ENCODE data around the gene FOSB. TPM values are rescaled to one million over a fixed set of nuclear protein-coding genes. Genes with fewer than 3 reads are reported as not detected.

Gene FOSB
- total and polyA plus RNA-seq, 2 experiments from 2014 or later, result 0.55 to 1.9 TPM

- TF ChIP-seq, protein P1, sequence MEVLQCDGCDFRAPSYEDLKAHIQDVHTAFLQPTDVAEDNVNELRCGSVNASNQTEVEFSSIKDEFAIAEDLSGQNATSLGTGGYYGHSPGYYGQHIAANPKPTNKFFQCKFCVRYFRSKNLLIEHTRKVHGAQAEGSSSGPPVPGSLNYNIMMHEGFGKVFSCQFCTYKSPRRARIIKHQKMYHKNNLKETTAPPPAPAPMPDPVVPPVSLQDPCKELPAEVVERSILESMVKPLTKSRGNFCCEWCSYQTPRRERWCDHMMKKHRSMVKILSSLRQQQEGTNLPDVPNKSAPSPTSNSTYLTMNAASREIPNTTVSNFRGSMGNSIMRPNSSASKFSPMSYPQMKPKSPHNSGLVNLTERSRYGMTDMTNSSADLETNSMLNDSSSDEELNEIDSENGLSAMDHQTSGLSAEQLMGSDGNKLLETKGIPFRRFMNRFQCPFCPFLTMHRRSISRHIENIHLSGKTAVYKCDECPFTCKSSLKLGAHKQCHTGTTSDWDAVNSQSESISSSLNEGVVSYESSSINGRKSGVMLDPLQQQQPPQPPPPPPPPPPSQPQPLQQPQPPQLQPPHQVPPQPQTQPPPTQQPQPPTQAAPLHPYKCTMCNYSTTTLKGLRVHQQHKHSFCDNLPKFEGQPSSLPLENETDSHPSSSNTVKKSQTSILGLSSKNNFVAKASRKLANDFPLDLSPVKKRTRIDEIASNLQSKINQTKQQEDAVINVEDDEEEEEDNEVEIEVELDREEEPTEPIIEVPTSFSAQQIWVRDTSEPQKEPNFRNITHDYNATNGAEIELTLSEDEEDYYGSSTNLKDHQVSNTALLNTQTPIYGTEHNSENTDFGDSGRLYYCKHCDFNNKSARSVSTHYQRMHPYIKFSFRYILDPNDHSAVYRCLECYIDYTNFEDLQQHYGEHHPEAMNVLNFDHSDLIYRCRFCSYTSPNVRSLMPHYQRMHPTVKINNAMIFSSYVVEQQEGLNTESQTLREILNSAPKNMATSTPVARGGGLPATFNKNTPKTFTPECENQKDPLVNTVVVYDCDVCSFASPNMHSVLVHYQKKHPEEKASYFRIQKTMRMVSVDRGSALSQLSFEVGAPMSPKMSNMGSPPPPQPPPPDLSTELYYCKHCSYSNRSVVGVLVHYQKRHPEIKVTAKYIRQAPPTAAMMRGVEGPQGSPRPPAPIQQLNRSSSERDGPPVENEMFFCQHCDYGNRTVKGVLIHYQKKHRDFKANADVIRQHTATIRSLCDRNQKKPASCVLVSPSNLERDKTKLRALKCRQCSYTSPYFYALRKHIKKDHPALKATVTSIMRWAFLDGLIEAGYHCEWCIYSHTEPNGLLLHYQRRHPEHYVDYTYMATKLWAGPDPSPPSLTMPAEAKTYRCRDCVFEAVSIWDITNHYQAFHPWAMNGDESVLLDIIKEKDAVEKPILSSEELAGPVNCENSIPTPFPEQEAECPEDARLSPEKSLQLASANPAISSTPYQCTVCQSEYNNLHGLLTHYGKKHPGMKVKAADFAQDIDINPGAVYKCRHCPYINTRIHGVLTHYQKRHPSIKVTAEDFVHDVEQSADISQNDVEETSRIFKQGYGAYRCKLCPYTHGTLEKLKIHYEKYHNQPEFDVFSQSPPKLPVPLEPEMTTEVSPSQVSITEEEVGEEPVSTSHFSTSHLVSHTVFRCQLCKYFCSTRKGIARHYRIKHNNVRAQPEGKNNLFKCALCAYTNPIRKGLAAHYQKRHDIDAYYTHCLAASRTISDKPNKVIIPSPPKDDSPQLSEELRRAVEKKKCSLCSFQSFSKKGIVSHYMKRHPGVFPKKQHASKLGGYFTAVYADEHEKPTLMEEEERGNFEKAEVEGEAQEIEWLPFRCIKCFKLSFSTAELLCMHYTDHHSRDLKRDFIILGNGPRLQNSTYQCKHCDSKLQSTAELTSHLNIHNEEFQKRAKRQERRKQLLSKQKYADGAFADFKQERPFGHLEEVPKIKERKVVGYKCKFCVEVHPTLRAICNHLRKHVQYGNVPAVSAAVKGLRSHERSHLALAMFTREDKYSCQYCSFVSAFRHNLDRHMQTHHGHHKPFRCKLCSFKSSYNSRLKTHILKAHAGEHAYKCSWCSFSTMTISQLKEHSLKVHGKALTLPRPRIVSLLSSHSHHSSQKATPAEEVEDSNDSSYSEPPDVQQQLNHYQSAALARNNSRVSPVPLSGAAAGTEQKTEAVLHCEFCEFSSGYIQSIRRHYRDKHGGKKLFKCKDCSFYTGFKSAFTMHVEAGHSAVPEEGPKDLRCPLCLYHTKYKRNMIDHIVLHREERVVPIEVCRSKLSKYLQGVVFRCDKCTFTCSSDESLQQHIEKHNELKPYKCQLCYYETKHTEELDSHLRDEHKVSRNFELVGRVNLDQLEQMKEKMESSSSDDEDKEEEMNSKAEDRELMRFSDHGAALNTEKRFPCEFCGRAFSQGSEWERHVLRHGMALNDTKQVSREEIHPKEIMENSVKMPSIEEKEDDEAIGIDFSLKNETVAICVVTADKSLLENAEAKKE (CRISPR knock-in tag; IDR thresholded peaks at IDR 0.05), result no peak
- no peak for TF ChIP-seq REST (IDR thresholded peaks at IDR 0.05; ENCODE audit: unreplicated experiment)
Observed at GRCh38 chr19:45471931-45472562, 4.3 kb downstream of the FOSB start (continued).

DNA sequence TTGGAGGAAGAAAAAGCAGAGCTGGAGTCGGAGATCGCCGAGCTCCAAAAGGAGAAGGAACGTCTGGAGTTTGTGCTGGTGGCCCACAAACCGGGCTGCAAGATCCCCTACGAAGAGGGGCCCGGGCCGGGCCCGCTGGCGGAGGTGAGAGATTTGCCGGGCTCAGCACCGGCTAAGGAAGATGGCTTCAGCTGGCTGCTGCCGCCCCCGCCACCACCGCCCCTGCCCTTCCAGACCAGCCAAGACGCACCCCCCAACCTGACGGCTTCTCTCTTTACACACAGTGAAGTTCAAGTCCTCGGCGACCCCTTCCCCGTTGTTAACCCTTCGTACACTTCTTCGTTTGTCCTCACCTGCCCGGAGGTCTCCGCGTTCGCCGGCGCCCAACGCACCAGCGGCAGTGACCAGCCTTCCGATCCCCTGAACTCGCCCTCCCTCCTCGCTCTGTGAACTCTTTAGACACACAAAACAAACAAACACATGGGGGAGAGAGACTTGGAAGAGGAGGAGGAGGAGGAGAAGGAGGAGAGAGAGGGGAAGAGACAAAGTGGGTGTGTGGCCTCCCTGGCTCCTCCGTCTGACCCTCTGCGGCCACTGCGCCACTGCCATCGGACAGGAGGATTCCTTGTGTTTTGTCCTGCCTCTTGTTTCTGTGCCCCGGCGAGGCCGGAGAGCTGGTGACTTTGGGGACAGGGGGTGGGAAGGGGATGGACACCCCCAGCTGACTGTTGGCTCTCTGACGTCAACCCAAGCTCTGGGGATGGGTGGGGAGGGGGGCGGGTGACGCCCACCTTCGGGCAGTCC is 5.0 kb downstream of the FOSB start:
- no peaks in the 10 kb centered on the region for H3K9me2 ChIP-seq (ENCODE audit: insufficient read depth)
- no peaks in the 10 kb centered on the region; the same call in 2 of the 3 replicates for H3K36me3 Mint-ChIP-seq (ENCODE audit: low read depth)
- H3K4me3 Mint-ChIP-seq, result peak overlapping the region; percentile 76
- peak overlapping the region; percentile 100 for H2AFZ ChIP-seq
- no peaks in the 10 kb centered on the region for H4K20me1 ChIP-seq (replicated peaks; ENCODE audit: insufficient read depth)
- H3K79me2 ChIP-seq (replicated peaks; ENCODE audit: insufficient read depth), result no peaks in the 10 kb centered on the region
- no peak overlapping the region for H3K27ac Mint-ChIP-seq
- H3K36me3 ChIP-seq (ENCODE audit: insufficient read depth), result no peaks in the 10 kb centered on the region
- ATAC-seq (peak; percentile 5), DNase-seq (ENCODE audit: low spot score) (peak; percentile 57)
- peak overlapping the region; percentile 76 for H3K4me3 ChIP-seq
- no peak overlapping the region for H3K27ac ChIP-seq (ENCODE audit: low read depth)
- peak overlapping the region; percentile 93 for H3K4me2 ChIP-seq
- no peaks in the 10 kb centered on the region for H3K9me3 Mint-ChIP-seq
- H3K27me3 Mint-ChIP-seq (ENCODE audit: insufficient read depth, low read depth, poor library complexity), result peaks cover 45% of the 10 kb centered on the region
- H3F3A ChIP-seq (replicated peaks; ENCODE audit: low read depth), result peaks cover 13% of the 10 kb centered on the region
- peaks cover 62% of the 10 kb centered on the region for H3K27me3 ChIP-seq (ENCODE audit: insufficient read depth)
- H3K4me1 Mint-ChIP-seq, result peaks cover 28% of the 10 kb centered on the region
- H3K4me1 ChIP-seq (ENCODE audit: insufficient read depth), result peaks cover 21% of the 10 kb centered on the region; the same call in 1 of the 2 replicates
- TF ChIP-seq ZNF331 (CRISPR knock-in tag; IDR thresholded peaks at IDR 0.05; ENCODE audit: low read depth), result no peak
- TF ChIP-seq POLR2AphosphoS5 (IDR thresholded peaks at IDR 0.05; ENCODE audit: low read depth), result no peak
- TF ChIP-seq, protein P2, sequence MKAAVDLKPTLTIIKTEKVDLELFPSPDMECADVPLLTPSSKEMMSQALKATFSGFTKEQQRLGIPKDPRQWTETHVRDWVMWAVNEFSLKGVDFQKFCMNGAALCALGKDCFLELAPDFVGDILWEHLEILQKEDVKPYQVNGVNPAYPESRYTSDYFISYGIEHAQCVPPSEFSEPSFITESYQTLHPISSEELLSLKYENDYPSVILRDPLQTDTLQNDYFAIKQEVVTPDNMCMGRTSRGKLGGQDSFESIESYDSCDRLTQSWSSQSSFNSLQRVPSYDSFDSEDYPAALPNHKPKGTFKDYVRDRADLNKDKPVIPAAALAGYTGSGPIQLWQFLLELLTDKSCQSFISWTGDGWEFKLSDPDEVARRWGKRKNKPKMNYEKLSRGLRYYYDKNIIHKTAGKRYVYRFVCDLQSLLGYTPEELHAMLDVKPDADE (IDR thresholded peaks at IDR 0.05), result no peak
- no peak for TF ChIP-seq ZNF114 (CRISPR knock-in tag; IDR thresholded peaks at IDR 0.05)
- no peak for TF ChIP-seq CREB1 (CRISPR knock-in tag; IDR thresholded peaks at IDR 0.05; ENCODE audit: low read depth)
- no peak for TF ChIP-seq STAT1 (IDR thresholded peaks at IDR 0.05; ENCODE audit: unreplicated experiment)

Data from GM23338 (cell line).